A549 (cell line): Measurements from ENCODE around the gene ANO3.

Experiments used
- BHLHE40 ChIP-seq: IDR thresholded peaks from 2 replicates; pipeline ENCODE4 v1.6.1; 2012; ENCODE audit warnings: low read depth, low read length, inconsistent platforms
- CTCF ChIP-seq: fragments of >200 bp; sonication (Bioruptor Twin); formaldehyde crosslinking; IDR thresholded peaks from 3 replicates; pipeline ENCODE4 v1.5.1; 2016
- HMGXB4 ChIP-seq: fragments of 250-450 bp; sonication (Bioruptor Pico); IDR thresholded peaks from 2 replicates; pipeline ENCODE4 v1.5.0; 2021; ENCODE audit warnings: mild to moderate bottlenecking, moderate library complexity, borderline replicate concordance
- RCOR1 ChIP-seq: fragments of 150-350 bp; IDR thresholded peaks from 2 replicates; pipeline ENCODE4 v1.6.1; 2014; ENCODE audit warnings: antibody characterized with exemption, low read length, low read depth
- TP53 ChIP-seq: fragments of 250-450 bp; sonication (Bioruptor Pico); IDR thresholded peaks from 2 replicates; pipeline ENCODE4 v1.5.0; 2021; ENCODE audit warnings: mild to moderate bottlenecking, moderate library complexity

- TF ChIP-seq BHLHE40 (no peak), CTCF (no peak), TP53 (CRISPR knock-in tag) (no peak), RCOR1 (no peak), HMGXB4 (CRISPR knock-in tag) (no peak)
These were observed 135.6 kb downstream of the ANO3 start for GRCh38 chr11:26467506-26467905.
